Erythroblast (primary cell): Measurements from ENCODE around the gene HOXA13.

Source experiments
- DNase-seq, 2 experiments: peaks; one replicate each; lab custom pipeline; 2025; lab: John Stamatoyannopoulos, UW
- GATA1 ChIP-seq: IDR thresholded peaks from 2 replicates; pipeline ENCODE4 v1.6.1; 2011; ENCODE audit warnings: low read depth, mild to moderate bottlenecking, control low read depth, low read length, moderate library complexity
- POLR2A ChIP-seq: IDR thresholded peaks from 2 replicates; pipeline ENCODE4 v1.6.1; 2011; ENCODE audit warnings: mild to moderate bottlenecking, low read length

The HOXA13 gene

DNA sequence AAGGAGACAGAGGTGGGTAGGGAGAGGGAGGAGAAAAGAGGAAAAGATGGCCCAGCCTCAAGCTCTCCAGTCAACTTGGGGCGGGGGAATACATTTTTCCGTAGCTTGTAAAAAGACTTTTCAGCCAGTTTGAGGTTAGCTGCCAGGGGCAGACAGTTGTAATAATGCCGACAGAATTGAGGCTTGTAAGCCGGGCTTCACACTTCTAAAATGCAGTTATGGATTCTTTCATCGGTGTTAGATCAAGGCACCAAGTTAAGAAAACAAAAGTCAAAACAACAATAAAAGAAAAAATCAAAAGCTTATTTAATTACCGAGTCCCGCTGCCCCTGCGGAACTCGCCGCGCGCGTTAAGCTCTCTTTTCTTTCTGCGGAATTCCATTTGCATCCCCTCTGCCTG, 42.3 kb upstream of the HOXA13 start:
- DNase-seq = no peak
- TF ChIP-seq POLR2A = no peak
- TF ChIP-seq GATA1 = no peak

DNA sequence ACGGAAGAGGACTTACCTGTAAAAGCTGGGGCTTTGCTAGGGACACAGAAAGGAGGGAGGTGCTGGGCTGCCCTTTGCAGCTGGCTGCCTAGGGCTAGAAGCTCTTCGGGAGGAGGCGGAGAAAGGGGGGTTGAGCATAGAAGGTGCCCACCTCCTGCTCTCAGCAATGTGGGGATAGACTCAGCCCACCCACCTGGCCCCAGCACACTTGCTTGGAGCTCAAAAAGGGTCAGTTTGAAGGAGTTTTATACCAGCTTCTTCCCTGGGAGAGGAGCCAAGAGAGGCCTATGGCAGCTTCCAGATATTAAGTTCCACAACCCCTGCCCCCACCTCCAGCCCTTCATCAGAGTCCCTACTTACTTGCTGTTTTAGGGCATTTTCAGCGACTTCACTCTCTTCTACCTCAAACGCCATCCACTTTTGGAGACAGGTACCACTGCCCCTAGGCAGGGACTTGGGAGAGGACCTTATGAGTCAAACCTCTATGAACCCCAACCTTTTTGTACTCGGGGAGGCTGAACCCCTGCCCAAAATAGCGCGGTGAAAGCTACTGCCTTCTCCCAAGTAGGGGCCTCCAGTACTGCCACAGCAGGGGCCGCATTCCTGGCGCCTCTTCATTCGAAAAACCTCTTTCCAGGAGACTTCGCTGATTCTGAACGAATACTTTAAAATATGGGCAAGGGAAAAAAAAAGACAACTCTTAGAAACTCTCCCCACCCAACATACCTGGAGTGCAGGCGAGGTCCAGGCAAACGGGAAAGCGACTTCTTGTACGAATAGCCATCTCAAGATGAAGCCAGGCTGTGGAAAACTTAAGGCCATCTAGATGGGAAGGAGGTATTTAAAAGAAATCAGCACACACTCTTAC, 41.5 kb upstream of the HOXA13 start:
- TF ChIP-seq POLR2A = no peak
- TF ChIP-seq GATA1 = no peak
- DNase-seq = no peak

DNA sequence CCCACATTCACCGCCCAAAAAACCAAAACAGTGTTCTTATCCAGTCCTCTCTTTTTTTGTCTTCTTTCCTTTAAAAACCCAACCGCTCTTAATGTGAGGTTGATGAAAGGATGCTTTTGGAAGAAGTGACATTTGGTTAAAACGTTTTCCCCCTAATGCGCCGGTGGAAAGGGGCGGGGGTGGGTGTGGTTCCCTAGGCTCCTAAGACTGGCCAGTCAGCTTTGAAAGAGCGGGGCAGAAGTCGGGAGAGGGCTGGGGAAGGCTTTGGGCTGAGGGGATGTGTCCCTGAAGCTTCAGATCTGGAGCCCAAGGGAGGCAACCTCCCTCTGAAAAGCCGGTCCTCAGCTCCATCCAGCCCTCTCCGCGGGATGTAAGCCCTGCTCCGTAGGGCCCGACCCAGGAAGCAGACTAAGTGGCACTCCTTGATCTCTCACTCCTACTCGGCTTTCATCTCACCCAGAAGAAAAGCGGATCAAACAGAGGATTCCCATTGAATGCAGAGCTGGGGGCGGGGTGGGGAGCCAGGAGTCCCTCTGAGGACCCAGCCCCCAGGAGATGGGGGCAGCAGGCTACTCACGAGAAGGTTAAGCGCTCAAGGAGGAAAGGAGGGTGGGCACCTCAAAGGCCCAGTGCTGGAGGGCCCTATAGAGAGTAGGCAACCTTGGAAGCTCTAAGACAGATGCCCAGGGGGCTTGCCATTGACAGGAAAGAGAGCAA, 40.3 kb upstream of the HOXA13 start:
- TF ChIP-seq POLR2A (no peak), GATA1 (no peak)
- no peak for DNase-seq

DNA sequence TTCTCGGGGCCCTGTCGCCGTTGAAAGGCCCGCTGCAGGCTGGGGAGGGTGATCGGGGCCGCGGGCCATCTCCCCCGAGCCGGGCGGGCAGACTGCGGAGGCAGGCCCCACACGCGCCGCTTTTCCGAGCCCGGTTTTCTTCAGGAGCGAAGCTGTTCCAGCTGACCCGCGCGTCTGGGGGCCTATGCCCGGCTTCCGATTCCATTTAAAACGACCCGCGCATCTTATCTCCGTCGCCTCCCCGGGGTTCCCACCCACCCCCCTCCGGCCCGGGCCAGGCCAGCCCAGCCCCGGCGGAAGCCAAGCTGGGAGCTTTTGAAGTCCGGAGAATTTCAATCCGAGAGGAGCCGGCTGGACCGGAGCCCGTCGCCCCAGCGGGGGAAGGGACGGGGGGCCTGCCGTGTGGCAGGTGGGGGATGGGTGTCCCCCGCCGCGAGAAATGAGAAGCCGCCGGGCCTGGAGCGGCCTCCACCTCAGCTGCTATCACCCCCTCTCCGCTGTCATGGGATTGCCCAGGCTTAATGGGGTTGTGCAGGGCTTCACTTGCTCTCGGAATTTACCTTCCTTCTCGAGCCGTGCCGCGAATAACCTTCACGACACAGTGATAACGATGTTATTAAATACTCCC, 39.6 kb upstream of the HOXA13 start:
- DNase-seq = no peak
- TF ChIP-seq POLR2A (no peak), GATA1 (no peak)

DNA sequence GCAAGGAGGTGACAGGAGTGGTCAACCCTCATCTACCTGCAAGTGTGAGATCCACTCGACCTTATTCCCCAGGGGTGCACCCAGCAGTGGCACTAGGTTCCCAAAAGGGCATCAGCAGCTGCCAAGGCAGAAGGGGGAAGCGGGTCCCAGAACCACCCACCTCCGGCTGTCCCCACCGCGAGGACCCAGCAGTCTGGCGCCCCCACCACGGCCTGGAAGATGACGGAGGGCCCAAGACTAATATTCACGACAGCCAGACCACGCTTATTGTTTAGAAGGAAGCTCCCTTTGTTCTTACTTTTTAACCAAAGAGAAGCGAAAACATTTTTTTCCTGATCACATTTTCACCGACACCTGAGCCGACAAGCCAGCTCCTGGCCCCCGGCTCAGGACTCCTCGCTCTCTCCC, 39.1 kb upstream of the HOXA13 start:
- DNase-seq = no peak
- TF ChIP-seq GATA1 = no peak

DNA sequence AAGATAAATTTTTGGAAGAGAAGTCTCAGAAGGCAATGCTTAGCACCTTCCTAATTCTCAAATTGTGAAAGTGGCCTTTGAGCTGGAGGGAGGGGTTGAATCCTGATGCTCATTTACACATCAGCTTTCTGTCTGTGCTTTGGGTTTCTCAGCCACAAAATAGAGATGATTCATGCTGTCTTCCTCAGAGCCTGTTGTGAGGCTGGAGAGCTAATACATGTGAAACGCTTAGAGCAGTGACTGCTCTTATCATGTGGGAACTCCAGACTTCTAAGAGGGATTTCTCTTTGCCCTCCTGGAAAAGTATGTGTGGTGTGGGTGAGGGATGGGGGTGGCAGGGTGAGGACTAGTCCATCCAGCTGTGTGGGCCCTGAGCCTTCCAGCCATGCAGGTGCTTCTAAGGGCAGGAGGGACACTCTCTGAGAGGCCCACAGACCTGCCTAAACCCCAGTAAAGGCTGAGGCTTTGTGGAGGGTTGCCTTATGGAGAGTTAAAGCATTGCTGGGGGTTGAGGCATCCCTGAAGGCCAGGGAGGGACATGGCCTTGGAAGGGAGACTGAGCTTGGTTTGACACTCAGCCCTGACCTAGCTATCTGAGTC, 37.9 kb upstream of the HOXA13 start:
- TF ChIP-seq POLR2A (no peak), GATA1 (no peak)
- DNase-seq = no peak

DNA sequence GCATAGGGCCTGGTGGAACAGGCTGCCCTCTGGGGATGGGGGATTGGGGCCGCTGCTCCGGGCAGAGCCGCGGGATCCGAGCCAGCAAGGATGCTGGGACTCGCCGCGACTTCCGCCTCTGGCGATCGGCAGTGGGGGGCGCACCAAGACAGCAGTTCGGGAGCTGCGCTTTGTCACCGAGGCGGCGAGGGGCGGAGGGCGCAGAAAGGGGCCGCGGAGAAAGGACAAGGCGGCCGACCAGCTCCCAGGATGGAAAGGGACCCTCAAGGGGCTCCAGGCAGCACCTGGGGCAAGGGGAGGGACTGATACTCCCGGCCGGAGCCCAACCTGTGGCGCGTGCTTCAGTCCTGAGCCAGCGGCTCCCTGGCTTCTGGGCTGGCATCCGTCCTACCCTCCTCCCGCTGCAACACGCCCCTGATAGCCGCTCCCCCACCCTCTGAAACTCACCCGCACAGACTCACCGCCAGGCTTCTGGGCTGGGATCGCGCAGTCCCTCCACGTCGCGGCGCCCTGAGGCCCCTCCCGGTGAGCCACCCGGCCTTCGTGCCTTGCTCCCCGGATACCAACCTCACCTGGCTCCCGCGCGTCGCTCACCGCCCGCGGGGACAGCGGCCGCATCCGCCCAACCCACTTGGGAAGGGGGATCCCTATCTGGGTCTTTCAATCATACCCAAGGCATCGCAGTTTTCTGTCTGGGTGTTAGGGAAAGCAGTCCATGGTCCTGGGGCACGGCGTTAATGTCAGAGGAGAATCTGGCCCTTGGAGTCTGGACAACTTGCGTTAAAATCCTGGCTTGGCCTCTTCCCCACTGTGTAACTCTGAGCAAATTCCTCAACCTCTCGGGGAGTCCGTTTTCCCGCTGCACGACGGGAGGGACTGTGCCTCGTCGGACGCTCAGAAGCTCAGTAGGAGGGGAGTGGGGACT, 35.8 kb upstream of the HOXA13 start:
- TF ChIP-seq GATA1 (no peak), POLR2A (no peak)
- peak in 1 of 2 experiments; percentile 15 for DNase-seq

DNA sequence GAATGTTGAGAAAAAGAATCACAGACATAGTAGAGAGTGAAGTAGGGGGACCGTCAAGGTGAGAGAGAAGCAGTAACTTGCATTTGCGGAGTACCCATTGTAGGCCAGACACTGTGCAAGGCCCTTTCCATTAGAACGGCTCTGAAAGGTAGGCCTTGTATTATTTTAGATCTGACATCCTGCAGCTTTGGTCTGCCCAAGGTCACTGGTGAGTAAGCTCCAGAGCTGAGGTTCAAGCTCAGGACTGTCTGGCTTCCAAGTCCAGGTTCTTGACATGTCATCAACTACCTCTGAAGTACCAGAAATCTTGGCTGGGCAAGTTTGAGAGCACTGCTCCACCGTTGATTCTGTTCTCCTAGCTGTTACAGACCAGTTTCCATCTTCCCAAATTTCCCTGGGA, 29.6 kb upstream of the HOXA13 start:
- TF ChIP-seq POLR2A = no peak
- no peak for TF ChIP-seq GATA1
- no peak for DNase-seq

DNA sequence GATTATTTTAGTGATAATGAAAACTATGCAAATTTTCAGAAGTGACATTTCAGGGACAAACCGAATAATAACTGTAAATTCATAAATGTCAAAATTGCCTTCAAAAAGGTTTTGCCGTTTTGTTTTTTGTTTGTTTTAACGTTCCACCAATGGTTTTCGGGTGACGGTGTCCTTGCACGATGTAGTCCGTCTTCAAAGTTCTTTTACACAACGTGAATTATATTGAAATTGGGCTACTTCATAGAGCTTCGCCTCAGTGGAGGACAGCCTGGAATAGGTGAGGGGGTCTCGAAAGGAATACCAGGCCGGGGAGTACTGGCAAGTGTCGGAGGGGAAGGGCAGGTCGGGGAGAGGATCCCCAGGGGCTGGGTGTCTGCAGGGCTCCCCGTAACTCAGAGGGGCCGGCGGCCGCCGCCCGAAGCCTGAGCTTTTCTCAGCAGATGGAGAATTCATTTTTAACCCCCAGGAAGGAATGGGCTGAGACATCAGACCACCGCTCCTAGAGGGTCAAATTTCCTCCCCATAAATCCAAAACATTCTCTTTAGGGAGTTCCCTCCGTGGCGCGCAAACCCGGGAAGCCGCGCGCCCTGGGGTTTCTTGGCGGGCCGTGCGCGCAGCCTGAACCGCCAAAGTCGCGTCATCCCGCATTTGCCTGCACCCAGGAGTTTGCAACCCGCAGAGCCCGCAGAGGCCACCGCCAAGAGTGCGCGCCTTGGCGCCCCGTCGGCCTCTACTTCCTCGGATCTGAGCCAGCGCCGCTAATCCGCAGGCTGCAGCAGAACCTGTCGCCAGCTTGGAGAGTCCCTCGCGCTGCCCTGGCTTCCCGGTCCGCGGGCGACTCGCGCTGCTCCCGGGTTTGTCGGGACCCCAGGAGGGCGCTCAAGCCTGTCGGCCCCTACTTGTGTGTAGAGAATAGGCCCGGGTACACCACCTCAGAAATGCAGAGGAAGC, 25.4 kb upstream of the HOXA13 start:
- no peak for TF ChIP-seq GATA1
- TF ChIP-seq POLR2A = no peak

DNA sequence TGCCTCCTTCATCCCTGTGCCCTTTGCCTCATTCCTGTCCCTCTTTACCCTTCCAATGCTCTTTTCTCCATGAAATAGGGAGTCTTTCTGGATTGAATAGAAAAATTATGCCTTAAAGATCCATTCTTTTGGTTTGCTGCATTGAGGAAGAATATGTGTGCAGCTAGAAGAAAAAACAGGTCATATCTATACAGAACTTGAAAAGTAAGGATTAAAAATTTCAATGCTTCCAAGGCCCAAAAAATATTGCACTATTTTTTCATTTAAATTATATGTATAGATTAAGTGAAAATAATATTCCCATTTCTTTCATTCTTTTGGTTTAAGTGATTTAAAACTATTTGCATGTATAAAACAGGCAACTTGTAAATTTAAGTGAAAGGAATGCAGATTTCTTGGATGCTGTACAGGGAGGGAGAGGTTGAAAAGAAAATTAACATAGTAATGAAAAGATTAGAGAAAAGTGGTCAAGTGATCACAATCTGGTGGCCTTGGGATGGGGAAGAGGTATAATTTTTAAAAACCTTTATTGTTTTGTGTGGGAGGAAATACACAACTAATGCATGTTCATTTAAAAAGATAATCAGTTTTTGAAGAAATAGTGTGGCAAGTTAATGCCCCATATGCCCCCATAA, 24.2 kb upstream of the HOXA13 start:
- TF ChIP-seq GATA1 (no peak), POLR2A (no peak)
- no peak for DNase-seq

More for the DNA sequence above, 25.4 kb upstream of the HOXA13 start:
- DNase-seq = no peak

DNA sequence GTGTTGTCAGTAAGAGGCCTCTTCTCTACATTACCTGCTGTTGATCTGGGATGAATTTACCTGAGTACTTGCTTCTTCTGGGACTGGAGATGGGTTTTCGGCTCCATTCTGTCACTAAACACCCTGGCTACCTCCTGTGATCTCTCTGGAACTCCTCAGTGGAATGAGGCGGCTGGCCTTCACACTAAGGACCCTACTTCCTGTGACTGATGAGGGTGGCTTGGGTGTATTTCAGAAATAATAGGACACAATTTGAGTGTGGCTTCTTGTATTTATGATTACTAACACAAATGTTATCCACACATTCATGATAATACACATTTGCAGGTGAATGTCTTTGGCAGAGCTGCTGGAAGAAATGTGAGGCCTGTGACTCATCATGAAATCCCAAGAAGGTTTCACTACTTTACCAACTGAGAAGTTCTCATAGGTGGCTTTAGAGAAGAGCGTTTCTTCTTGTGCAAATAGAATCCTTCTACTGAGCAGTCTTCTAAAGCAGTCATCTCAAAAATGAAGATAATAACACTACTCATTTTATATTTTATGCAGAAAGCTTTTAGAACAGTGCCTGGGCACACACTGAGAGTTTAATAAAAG, 21.4 kb upstream of the HOXA13 start:
- no peak for DNase-seq
- TF ChIP-seq GATA1 (no peak), POLR2A (no peak)
